Neural progenitor cell (in vitro differentiated cells): ENCODE measurements around the gene SCIMP.

Experiments
- EZH2 ChIP-seq: fragments of 200-600 bp; sonication (generic); IDR thresholded peaks from 2 replicates; pipeline ENCODE4 v1.6.1; 2017; ENCODE audit warnings: antibody characterized with exemption, mild to moderate bottlenecking, moderate library complexity
- TF ChIP-seq, protein P1 (sequence below): fragments of 200-600 bp; sonication (generic); IDR thresholded peaks from 2 replicates; pipeline ENCODE4 v1.5.1; 2017; ENCODE audit warnings: antibody characterized with exemption, mild to moderate bottlenecking

DNA sequence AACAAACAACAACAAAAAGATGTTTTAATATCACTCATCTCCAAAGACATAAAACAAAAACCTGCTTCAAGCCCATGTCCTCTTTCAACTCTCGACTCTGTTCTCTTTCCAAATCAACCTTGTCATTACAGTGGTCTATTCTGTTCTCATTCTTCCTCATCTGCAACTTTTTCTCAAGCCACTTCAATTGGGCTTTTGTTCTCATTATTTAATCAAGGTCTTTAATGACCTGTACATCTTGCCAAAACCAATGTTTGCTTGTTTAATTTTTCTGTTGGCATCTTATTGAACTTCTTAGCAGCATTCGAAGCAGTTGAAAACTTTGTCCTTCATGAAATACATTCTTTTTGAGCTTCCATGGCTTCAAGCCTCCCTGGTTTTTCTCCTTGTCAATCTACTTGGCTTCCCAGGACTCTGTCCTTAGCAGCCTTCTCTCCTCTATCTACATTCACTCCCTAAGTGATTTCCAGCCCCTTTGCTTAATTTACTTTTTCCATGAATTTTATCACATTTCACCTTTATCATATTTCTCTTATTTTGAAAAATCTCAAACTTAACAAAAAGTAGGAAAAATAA lies 27.8 kb upstream of the SCIMP start:
- TF ChIP-seq, protein P1, sequence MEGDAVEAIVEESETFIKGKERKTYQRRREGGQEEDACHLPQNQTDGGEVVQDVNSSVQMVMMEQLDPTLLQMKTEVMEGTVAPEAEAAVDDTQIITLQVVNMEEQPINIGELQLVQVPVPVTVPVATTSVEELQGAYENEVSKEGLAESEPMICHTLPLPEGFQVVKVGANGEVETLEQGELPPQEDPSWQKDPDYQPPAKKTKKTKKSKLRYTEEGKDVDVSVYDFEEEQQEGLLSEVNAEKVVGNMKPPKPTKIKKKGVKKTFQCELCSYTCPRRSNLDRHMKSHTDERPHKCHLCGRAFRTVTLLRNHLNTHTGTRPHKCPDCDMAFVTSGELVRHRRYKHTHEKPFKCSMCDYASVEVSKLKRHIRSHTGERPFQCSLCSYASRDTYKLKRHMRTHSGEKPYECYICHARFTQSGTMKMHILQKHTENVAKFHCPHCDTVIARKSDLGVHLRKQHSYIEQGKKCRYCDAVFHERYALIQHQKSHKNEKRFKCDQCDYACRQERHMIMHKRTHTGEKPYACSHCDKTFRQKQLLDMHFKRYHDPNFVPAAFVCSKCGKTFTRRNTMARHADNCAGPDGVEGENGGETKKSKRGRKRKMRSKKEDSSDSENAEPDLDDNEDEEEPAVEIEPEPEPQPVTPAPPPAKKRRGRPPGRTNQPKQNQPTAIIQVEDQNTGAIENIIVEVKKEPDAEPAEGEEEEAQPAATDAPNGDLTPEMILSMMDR, result no peak
- TF ChIP-seq EZH2, result no peak
